22Rv1 (cell line): Measurements from ENCODE around the gene SRPX2.

Experiments used
- ZFX ChIP-seq: fragments of 450-650 bp; IDR thresholded peaks from 2 replicates; pipeline ENCODE4 v1.6.1; 2017; ENCODE audit warnings: antibody characterized with exemption, borderline replicate concordance
- TF ChIP-seq, protein P1 (sequence below): fragments of 450-650 bp; IDR thresholded peaks from 2 replicates; pipeline ENCODE4 v1.5.1; 2017; ENCODE audit warnings: mild to moderate bottlenecking

DNA sequence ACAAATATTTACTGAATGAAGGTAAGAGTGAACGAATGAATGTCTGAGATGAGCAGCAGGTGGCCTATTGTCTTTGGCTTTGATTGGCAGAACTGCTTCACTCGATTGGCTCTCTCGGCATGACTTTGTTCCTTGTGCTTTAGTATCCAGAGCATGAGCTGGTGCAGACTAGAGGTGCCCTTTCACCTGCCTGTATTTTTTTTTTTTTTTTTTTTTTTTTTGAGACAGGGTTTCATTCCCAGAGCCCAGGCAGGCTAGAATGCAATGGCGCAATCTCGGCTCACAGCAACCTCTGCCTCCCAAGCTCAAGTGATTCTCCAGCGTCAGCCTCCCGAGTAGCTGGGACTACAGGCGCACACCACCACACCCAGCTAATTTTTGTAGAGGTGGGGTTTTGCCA, 38.9 kb downstream of the SRPX2 start:
- TF ChIP-seq, protein P1, sequence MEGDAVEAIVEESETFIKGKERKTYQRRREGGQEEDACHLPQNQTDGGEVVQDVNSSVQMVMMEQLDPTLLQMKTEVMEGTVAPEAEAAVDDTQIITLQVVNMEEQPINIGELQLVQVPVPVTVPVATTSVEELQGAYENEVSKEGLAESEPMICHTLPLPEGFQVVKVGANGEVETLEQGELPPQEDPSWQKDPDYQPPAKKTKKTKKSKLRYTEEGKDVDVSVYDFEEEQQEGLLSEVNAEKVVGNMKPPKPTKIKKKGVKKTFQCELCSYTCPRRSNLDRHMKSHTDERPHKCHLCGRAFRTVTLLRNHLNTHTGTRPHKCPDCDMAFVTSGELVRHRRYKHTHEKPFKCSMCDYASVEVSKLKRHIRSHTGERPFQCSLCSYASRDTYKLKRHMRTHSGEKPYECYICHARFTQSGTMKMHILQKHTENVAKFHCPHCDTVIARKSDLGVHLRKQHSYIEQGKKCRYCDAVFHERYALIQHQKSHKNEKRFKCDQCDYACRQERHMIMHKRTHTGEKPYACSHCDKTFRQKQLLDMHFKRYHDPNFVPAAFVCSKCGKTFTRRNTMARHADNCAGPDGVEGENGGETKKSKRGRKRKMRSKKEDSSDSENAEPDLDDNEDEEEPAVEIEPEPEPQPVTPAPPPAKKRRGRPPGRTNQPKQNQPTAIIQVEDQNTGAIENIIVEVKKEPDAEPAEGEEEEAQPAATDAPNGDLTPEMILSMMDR = no peak
- no peak for TF ChIP-seq ZFX
